ENCODE data around the gene SHANK3.
"Not testable (repeated sequence)": the region's sequence is repeated elsewhere in the genome, so short reads cannot be mapped to it uniquely, and the experiment has no call there.

SHANK3 gene

GRCh38 chr22:50672471-50673230 lies at the start of gene SHANK3:
TSS of gene SHANK3 (plus strand) at chr22:50672823.
- DNase-seq: no peak

- no peak for DNase-seq
These were observed 48.1 kb upstream of the SHANK3 start for GRCh38 chr22:50624347-50625130.

- no peak for DNase-seq
These were observed 47.5 kb upstream of the SHANK3 start for GRCh38 chr22:50625131-50625567.

GRCh38 chr22:50625568-50626313 lies 46.9 kb upstream of the SHANK3 start:
- no peak for DNase-seq

GRCh38 chr22:50626314-50626849 lies 46.2 kb upstream of the SHANK3 start:
- DNase-seq: no peak

- DNase-seq: no peak
These were observed 45.6 kb upstream of the SHANK3 start for GRCh38 chr22:50626850-50627641.

- no peak for DNase-seq
These were observed 44.7 kb upstream of the SHANK3 start, which contains the start of gene ARSA for GRCh38 chr22:50627642-50628542. TSS of gene ARSA (minus strand) at chr22:50628152. CDS start at chr22:50627779, 373 bp downstream.

GRCh38 chr22:50628543-50629134 lies 44.0 kb upstream of the SHANK3 start:
- DNase-seq: no peak

- no peak for DNase-seq
These were observed 42.2 kb upstream of the SHANK3 start for GRCh38 chr22:50630376-50630775.

- DNase-seq: no peak
These were observed 39.5 kb upstream of the SHANK3 start for GRCh38 chr22:50633086-50633485.

- no peak for DNase-seq
These were observed 38.9 kb upstream of the SHANK3 start for GRCh38 chr22:50633771-50634170.

GRCh38 chr22:50635591-50635990 lies 37.0 kb upstream of the SHANK3 start:
- DNase-seq: no peak

GRCh38 chr22:50640296-50640695 lies 32.3 kb upstream of the SHANK3 start:
- DNase-seq: not testable (repeated sequence)

- DNase-seq: no peak
These were observed 31.6 kb upstream of the SHANK3 start for GRCh38 chr22:50640857-50641647.

- DNase-seq: no peak
These were observed 30.7 kb upstream of the SHANK3 start for GRCh38 chr22:50641696-50642607.

GRCh38 chr22:50643021-50643820 lies 29.4 kb upstream of the SHANK3 start:
- DNase-seq: not testable (repeated sequence)

GRCh38 chr22:50643821-50644101 lies 28.9 kb upstream of the SHANK3 start:
- DNase-seq: not testable (repeated sequence)

- DNase-seq: no peak
These were observed 19.4 kb upstream of the SHANK3 start for GRCh38 chr22:50653256-50653655.

Measured in 8988T (cell line).